Neutrophil (primary cell): Measurements from ENCODE around the gene EVL.

ENCODE experiments used
- H3K27ac ChIP-seq: fragments of 200-600 bp; sonication (generic); 2 replicates; pipeline ENCODE4 v1.5.1; 2016; ENCODE audit warnings: mild to moderate bottlenecking, moderate library complexity
- H3K27me3 ChIP-seq: fragments of 200-600 bp; sonication (generic); 2 replicates; pipeline ENCODE4 v1.6.0; 2016; ENCODE audit warnings: mild to moderate bottlenecking
- H3K36me3 ChIP-seq: fragments of 200-600 bp; sonication (generic); 2 replicates; pipeline ENCODE4 v1.5.1; 2017
- H3K4me1 ChIP-seq, 2 experiments: fragments of 200-600 bp in 1 of 2; sonication (generic) in 1 of 2; 1 replicate in 1 of 2; 2 replicates in 1 of 2; pipeline versions ENCODE4 v1.5.1 to v1.6.1; 2013 to 2016; ENCODE audit warnings: low read depth in 1 of 2, low read length in 1 of 2, mild to moderate bottlenecking in 1 of 2, moderate library complexity in 1 of 2; ENCODE audit not compliant: control insufficient read depth in 1 of 2, insufficient read depth in 1 of 2
- H3K4me3 ChIP-seq, 2 experiments: fragments of 200-600 bp in 1 of 2; sonication (generic) in 1 of 2; 1 replicate in 1 of 2; 2 replicates in 1 of 2; pipeline ENCODE4 v1.5.1; 2013 to 2016; ENCODE audit warnings: low read depth in 1 of 2, low read length in 1 of 2, mild to moderate bottlenecking in 1 of 2, moderate library complexity in 1 of 2
- H3K9me3 ChIP-seq: fragments of 200-600 bp; sonication (generic); 2 replicates; pipeline ENCODE4 v1.5.1; 2016
- TF ChIP-seq, protein P1 (sequence below): fragments of 200-600 bp; sonication (generic); IDR thresholded peaks from 2 replicates; pipeline ENCODE4 v1.5.1; 2016; ENCODE audit warnings: antibody characterized with exemption

The EVL gene

DNA sequence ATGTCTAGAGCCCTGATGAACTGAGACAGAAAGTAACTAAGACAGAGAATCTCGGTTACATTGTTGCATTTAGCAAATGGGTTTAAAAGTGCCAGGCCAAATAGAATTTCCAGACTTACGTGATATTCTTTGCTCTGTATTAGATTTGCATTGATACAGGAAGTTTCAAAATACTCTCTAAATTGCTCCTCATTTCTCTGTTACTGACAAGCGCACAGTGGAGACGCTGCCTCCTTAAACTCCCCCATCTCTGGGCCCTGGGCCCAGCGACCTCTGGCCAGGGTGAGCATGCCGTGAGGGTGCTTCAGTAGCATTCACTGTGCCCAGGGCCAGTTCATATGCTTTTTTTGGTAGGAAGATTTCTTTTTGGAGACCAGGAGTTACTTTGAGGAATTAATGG is 22.9 kb upstream of the EVL start:
- Histone ChIP-seq H3K27me3 (no peaks in the 10 kb centered on the region), H3K27ac (peak overlapping the region; percentile 57), H3K4me3 (no peak overlapping the region), H3K4me1 (peaks cover 27 to 28% of the 10 kb centered on the region in 2 experiments), H3K36me3 (no peaks in the 10 kb centered on the region), H3K9me3 (no peaks in the 10 kb centered on the region)
- TF ChIP-seq, protein P1, sequence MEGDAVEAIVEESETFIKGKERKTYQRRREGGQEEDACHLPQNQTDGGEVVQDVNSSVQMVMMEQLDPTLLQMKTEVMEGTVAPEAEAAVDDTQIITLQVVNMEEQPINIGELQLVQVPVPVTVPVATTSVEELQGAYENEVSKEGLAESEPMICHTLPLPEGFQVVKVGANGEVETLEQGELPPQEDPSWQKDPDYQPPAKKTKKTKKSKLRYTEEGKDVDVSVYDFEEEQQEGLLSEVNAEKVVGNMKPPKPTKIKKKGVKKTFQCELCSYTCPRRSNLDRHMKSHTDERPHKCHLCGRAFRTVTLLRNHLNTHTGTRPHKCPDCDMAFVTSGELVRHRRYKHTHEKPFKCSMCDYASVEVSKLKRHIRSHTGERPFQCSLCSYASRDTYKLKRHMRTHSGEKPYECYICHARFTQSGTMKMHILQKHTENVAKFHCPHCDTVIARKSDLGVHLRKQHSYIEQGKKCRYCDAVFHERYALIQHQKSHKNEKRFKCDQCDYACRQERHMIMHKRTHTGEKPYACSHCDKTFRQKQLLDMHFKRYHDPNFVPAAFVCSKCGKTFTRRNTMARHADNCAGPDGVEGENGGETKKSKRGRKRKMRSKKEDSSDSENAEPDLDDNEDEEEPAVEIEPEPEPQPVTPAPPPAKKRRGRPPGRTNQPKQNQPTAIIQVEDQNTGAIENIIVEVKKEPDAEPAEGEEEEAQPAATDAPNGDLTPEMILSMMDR, result no peak

DNA sequence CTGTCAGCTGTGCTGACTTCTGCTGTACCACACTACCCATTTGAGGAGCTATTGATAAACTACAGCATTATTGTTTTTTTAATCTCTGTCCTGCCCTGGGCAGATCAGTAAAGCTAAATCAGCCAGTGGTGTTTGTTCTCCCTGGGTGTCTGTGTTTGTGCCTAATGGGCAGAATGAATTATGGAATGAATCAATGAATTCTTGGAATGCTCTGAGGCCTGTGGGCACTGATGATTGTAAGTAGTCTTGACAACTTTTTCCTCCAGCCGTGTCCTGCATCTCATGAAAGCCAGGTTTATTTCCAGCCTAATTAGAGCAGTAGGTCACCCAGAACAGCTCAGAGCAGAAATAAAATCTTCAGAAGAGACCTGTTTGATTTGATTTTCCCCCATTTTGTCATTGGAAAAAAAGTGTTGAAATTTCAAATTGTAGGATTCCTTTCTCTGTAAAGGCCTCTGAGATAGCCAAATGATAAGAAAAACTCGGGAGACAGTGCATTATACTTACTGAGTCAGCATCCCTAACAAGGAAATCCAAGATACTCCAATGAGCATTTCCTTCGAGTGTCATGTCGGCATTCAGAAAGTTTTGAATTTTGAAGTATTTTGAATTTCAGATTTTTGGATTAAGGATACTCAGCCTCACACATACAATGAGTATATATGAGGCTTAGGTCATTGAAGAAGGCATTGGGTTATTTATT is 19.4 kb upstream of the EVL start:
- H3K27me3 ChIP-seq, result no peaks in the 10 kb centered on the region
- peaks cover 23% of the 10 kb centered on the region in 2 experiments for H3K4me1 ChIP-seq
- TF ChIP-seq, protein P1, result no peak
- no peaks in the 10 kb centered on the region for H3K36me3 ChIP-seq
- no peak overlapping the region for H3K4me3 ChIP-seq
- no peak overlapping the region for H3K27ac ChIP-seq
- no peaks in the 10 kb centered on the region for H3K9me3 ChIP-seq

DNA sequence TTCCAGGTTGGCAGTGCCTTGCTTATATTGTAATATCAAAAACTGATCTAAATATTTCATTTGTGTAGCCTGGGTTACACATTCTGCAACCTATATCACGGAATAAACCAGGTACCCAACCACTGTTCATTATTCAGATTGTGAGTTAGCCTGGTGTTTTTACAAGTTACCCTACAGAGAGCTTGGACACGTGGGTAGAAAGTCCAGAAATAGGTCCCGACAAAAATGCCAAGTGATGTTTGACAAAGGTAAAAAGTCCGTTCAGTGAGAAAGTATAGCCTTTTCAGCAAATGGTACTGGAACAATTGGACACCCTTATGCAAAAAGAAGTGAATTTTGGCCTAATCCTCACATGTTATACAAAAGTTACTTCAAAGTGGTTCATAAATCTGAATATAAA is 17.6 kb upstream of the EVL start:
- H3K36me3 ChIP-seq, result no peaks in the 10 kb centered on the region
- no peaks in the 10 kb centered on the region for H3K27me3 ChIP-seq
- H3K27ac ChIP-seq, result no peak overlapping the region
- H3K9me3 ChIP-seq, result no peaks in the 10 kb centered on the region
- no peak overlapping the region for H3K4me3 ChIP-seq
- peaks cover 5% of the 10 kb centered on the region in 2 experiments for H3K4me1 ChIP-seq
- TF ChIP-seq, protein P1, result no peak

DNA sequence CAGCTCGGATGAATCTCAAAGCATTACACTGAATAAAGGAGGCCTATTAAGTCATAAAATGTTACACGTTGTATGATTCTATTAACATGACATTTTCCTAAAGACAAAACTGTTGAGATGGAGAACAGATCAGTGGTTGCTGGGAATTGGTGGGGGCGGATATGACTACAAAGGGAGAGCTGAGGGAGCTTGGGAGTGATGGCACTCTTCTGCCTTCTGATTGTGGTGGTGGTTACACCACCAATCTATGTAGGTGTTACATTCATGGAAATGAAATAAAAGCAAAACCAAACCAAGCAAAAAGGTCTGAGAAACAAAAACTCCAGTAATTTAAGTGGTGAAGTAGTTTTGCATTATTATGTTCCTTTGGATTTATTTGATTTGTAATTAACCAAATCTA is 16.4 kb upstream of the EVL start:
- Histone ChIP-seq H3K27ac (no peak overlapping the region), H3K4me1 (no peaks in the 10 kb centered on the region), H3K4me3 (no peak overlapping the region), H3K27me3 (no peaks in the 10 kb centered on the region), H3K9me3 (no peaks in the 10 kb centered on the region), H3K36me3 (no peaks in the 10 kb centered on the region)
- TF ChIP-seq, protein P1, result no peak

DNA sequence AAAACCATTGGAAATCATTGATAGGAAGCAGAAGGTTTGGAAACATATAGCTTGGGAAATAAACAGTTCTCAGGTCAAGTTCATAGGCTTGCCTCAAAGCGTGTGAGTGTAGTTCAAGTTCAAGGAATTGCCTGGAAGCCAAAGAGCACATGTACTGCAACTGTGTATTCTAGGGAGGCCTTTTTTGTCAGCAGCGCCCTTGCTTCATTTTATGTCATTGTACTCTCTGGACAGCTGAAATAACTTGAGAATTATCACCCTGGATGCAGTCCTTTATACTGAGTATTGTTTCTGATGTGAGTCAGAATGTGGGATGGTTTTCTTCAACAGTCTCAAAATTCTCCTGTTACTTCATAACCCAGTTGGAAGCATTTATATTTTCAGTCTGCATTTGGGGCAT is 16.0 kb upstream of the EVL start:
- no peak overlapping the region for H3K4me3 ChIP-seq
- H3K36me3 ChIP-seq, result no peaks in the 10 kb centered on the region
- no peak overlapping the region for H3K27ac ChIP-seq
- no peaks in the 10 kb centered on the region for H3K4me1 ChIP-seq
- TF ChIP-seq, protein P1, result no peak
- no peaks in the 10 kb centered on the region for H3K9me3 ChIP-seq
- no peaks in the 10 kb centered on the region for H3K27me3 ChIP-seq
